ENCODE data around the gene CISTR. TPM values are rescaled to one million over a fixed set of nuclear protein-coding genes. Genes with fewer than 3 reads are reported as not detected.

Gene CISTR
- total and polyA plus RNA-seq, 5 donors from 2014 or later, result not detected

DNA sequence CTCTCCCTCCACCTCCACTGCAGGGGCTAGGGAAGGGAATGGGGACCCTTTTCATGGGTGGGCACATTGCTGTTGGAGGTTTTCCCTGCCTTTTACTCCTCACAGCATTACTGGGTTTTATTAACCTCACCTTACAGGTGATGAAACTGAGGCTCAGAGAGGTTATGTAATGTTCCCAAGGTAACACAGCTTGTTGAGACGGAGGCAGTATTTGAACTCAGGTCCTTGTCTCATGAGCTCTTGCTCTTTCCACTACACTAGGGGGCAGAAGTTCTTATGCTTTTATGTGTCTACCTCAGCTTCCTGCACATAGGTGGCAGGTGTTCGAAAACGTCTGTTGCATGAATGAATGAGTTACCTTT, 11.7 kb downstream of the CISTR start:
- Mint-ChIP-seq H3K4me3 (peak overlapping the region in 1 of 4 donors; percentile 86), H3K4me1 (peaks cover 0 to 23% (median 16%) of the 10 kb centered on the region in 4 donors), H3K9me3 (no peaks in the 10 kb centered on the region), H3K36me3 (no peaks in the 10 kb centered on the region), H3K27me3 (peaks cover 86% of the 10 kb centered on the region), H3K27ac (no peak overlapping the region)
- DNase-seq (no peak), ATAC-seq (ENCODE audit: low read depth in 2 of 2) (no peak)
- H3K4me1 ChIP-seq (ENCODE audit: control insufficient read depth, insufficient read depth, low read length, poor library complexity, severe bottlenecking), result peaks cover 23% of the 10 kb centered on the region
- H3K27me3 ChIP-seq (ENCODE audit: control insufficient read depth, insufficient read depth, low read length), result peaks cover 63% of the 10 kb centered on the region
- H3K9me3 ChIP-seq (ENCODE audit: control insufficient read depth in 2 of 2, low read length in 2 of 2), result no peaks in the 10 kb centered on the region
- H3K36me3 ChIP-seq (ENCODE audit: control insufficient read depth, insufficient read depth, low read length), result no peaks in the 10 kb centered on the region
- H3K4me3 ChIP-seq (ENCODE audit: low read depth, low read length), result peak overlapping the region; percentile 50
- H3K27ac ChIP-seq (ENCODE audit: insufficient read depth, low read length, poor library complexity, severe bottlenecking), result no peak overlapping the region

DNA sequence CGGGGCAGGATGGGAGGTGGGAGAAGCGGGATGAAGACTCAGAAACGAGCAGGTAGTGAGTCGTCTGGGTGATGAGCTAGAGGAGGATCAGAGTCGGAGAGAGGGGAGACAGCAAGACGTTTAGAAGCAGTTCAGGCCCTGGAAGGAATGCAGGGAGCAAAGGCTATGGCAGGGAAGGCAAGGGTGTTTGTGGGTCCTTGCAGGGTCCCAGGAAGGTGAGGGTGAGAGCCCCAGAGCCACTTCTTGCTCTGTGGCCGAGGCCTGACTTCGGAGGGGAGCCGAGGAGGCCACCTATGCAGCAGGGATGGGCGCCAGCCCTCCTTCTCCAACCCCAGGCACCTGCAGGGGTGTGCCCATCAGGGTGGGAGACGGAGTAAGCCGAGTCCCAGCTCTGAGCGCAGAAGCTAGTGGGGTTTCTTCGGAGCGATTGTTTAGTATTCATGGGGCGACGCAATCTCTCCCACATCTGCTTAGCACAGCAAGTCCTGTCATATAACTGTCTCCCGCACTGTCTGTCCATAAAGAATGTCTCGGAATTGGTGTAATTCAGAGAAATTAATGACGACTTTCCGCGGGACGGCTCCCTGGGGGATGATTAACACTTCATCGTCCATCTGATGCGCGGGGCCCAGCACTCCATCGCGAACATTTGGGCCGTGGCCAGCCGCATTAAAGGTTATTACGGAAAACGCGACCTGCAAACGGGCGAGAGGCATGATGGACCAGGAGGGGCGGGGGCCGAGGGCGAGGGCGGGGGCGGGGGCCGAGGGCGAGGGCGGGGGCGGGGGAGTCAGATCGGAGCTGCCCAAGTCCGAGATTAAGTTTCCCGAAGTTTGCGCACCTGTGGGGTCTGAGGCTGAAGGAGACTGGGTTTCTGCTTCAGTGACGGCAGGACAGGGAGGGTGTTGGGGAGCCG, 12.3 kb downstream of the CISTR start:
- Mint-ChIP-seq H3K4me1 (peaks cover 0 to 23% (median 16%) of the 10 kb centered on the region in 4 donors), H3K27ac (peak overlapping the region in 1 of 3 donors; percentile 47), H3K9me3 (peaks cover 0 to 2% (median 0%) of the 10 kb centered on the region in 7 donors), H3K27me3 (peaks cover 85% of the 10 kb centered on the region), H3K36me3 (no peaks in the 10 kb centered on the region), H3K4me3 (peak overlapping the region; percentile 37 to 86 (median 60))
- Histone ChIP-seq H3K9me3 (ENCODE audit: control insufficient read depth in 2 of 2, low read length in 2 of 2) (no peaks in the 10 kb centered on the region), H3K27me3 (ENCODE audit: control insufficient read depth, insufficient read depth, low read length) (peaks cover 60% of the 10 kb centered on the region), H3K27ac (ENCODE audit: insufficient read depth, low read length, poor library complexity, severe bottlenecking) (no peak overlapping the region), H3K4me1 (ENCODE audit: control insufficient read depth, insufficient read depth, low read length, poor library complexity, severe bottlenecking) (peaks cover 23% of the 10 kb centered on the region), H3K4me3 (ENCODE audit: low read depth, low read length) (peak overlapping the region; percentile 13), H3K36me3 (ENCODE audit: control insufficient read depth, insufficient read depth, low read length) (no peaks in the 10 kb centered on the region)
- ATAC-seq (ENCODE audit: low read depth in 2 of 2) (no peak), DNase-seq (no peak)

DNA sequence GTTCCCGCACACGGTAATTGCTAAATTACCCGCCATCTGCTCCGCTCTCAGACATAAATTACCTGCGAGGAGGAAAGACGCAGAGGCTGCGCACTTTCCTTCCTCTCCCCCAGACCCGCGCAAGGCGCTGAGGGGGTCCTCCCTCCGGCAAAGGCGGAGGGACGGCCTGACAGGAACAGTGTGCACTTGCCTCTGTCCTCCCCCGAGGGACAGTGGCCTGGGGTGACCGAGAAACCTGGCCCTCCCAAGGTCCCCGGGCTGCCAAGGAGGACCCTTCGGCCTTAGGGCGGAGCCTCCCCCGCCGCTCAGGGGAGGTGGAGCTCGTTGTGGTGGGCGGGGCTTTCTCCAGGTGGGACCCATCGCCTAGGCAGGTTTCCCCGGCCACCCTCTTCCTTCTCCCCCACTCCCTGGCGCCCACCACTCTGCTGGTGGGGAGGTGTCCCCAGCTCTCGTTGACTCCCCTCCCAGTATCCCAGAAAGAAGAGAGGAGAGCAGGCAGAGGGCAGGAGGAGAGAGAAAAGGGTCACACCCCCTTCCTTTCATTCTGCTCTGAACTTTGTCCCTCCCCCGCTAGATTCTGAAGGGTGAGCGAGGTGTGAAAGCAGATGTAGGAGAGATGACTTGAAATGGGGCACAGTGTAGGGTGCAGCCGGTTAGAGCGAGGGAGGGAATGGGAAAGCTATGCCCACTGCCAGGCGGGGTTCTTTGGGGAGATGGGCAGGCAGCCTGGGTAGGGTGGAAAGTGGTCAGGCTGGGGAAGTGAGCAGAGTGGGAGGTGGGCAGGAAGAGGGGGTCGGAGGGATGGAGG, 13.2 kb downstream of the CISTR start:
- peak; percentile 24 to 42 (median 39) for DNase-seq
- H3K4me1 Mint-ChIP-seq, result peaks cover 0 to 28% (median 18%) of the 10 kb centered on the region in 4 donors
- H3K4me3 Mint-ChIP-seq, result peak overlapping the region in 3 of 4 donors; percentile 37 to 86 (median 77)
- peaks cover 82% of the 10 kb centered on the region for H3K27me3 Mint-ChIP-seq
- Histone ChIP-seq H3K4me1 (ENCODE audit: control insufficient read depth, insufficient read depth, low read length, poor library complexity, severe bottlenecking) (peaks cover 23% of the 10 kb centered on the region), H3K27me3 (ENCODE audit: control insufficient read depth, insufficient read depth, low read length) (peaks cover 56% of the 10 kb centered on the region), H3K4me3 (ENCODE audit: low read depth, low read length) (no peak overlapping the region), H3K36me3 (ENCODE audit: control insufficient read depth, insufficient read depth, low read length) (no peaks in the 10 kb centered on the region), H3K9me3 (ENCODE audit: control insufficient read depth in 2 of 2, low read length in 2 of 2) (no peaks in the 10 kb centered on the region), H3K27ac (ENCODE audit: insufficient read depth, low read length, poor library complexity, severe bottlenecking) (no peak overlapping the region)
- H3K9me3 Mint-ChIP-seq, result peaks cover 0 to 2% (median 0%) of the 10 kb centered on the region in 7 donors
- H3K27ac Mint-ChIP-seq, result no peak overlapping the region
- no peaks in the 10 kb centered on the region for H3K36me3 Mint-ChIP-seq
- ATAC-seq (ENCODE audit: low read depth in 2 of 2), result peak; percentile 41 to 56

DNA sequence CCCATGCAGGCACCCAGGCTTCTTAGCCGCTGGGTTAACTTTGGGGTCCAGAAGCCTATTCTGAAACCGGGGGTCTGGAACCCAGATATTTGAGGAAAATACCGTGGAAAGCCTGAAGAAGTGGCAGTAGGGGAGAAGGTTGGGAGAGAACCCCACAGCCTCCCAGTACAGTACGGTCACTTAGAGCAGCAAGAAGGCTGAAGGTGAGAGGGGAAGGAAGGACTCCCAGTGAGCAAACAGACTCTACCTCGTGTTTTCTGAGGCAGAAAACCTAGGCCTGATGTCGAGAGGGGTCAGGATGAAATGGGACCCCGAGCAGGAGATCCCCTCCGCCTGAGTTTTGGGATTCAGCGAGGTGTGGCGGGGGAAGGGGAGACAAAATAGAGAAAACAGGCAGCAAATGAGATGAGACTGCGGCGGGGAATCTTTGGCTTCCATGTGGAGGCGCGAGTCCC, 13.8 kb downstream of the CISTR start:
- H3K27ac Mint-ChIP-seq, result no peak overlapping the region
- H3K27me3 ChIP-seq (ENCODE audit: control insufficient read depth, insufficient read depth, low read length), result peaks cover 55% of the 10 kb centered on the region
- H3K4me1 Mint-ChIP-seq, result peaks cover 0 to 24% (median 16%) of the 10 kb centered on the region in 4 donors
- no peak overlapping the region for H3K4me3 ChIP-seq (ENCODE audit: low read depth, low read length)
- H3K27me3 Mint-ChIP-seq, result peaks cover 81% of the 10 kb centered on the region
- H3K36me3 Mint-ChIP-seq, result no peaks in the 10 kb centered on the region
- DNase-seq (no peak), ATAC-seq (ENCODE audit: low read depth in 2 of 2) (no peak)
- H3K27ac ChIP-seq (ENCODE audit: insufficient read depth, low read length, poor library complexity, severe bottlenecking), result no peak overlapping the region
- H3K36me3 ChIP-seq (ENCODE audit: control insufficient read depth, insufficient read depth, low read length), result no peaks in the 10 kb centered on the region
- peak overlapping the region in 3 of 4 donors; percentile 13 to 86 (median 77) for H3K4me3 Mint-ChIP-seq
- H3K9me3 ChIP-seq (ENCODE audit: control insufficient read depth in 2 of 2, low read length in 2 of 2), result no peaks in the 10 kb centered on the region
- H3K9me3 Mint-ChIP-seq, result peaks cover 0 to 2% (median 0%) of the 10 kb centered on the region in 7 donors
- H3K4me1 ChIP-seq (ENCODE audit: control insufficient read depth, insufficient read depth, low read length, poor library complexity, severe bottlenecking), result peaks cover 18% of the 10 kb centered on the region

DNA sequence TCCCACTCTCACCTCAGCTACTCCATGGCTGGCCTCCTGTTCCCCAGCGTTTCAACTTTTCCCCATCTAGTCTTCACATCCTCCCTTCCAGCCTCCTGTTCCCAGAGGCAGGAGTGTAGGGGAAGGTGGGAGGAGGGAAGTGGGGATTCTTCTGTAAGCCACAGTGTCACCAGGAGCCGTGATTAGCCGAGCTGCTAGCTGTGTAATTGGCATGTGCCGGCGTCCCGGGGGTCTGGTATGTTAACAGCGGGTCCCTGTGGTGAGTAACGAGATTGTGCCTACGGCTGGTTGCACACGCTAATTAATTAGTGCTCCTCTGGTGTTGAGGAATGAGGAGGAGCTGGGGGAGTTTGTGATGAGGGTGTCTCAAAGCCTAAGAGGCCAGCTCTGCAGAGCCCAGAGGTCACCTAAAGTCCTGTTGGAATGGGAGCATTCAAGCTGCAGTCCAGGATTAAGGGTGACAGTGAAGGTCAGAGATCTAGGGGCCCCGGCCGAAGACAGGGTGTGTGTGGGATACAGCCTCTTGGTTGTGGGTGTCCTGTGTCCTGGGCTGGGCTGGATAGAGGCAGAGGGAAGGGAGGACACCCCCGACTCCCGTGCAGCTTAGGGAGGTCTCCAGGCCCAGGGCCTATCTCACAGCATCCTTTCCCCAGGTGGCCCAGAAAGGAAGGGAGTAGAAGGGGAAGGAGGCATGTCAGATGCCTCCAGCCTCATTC, 14.5 kb downstream of the CISTR start:
- no peak for ATAC-seq (ENCODE audit: low read depth in 2 of 2)
- Mint-ChIP-seq H3K27me3 (peaks cover 80% of the 10 kb centered on the region), H3K9me3 (peaks cover 0 to 2% (median 0%) of the 10 kb centered on the region in 7 donors), H3K36me3 (no peaks in the 10 kb centered on the region), H3K4me3 (peak overlapping the region in 2 of 4 donors; percentile 7 to 42), H3K4me1 (peaks cover 0 to 22% (median 16%) of the 10 kb centered on the region in 4 donors), H3K27ac (peak overlapping the region in 1 of 3 donors; percentile 18)
- Histone ChIP-seq H3K4me1 (ENCODE audit: control insufficient read depth, insufficient read depth, low read length, poor library complexity, severe bottlenecking) (peaks cover 18% of the 10 kb centered on the region), H3K27ac (ENCODE audit: insufficient read depth, low read length, poor library complexity, severe bottlenecking) (no peak overlapping the region), H3K36me3 (ENCODE audit: control insufficient read depth, insufficient read depth, low read length) (no peaks in the 10 kb centered on the region), H3K27me3 (ENCODE audit: control insufficient read depth, insufficient read depth, low read length) (peaks cover 49% of the 10 kb centered on the region), H3K4me3 (ENCODE audit: low read depth, low read length) (no peak overlapping the region), H3K9me3 (ENCODE audit: control insufficient read depth in 2 of 2, low read length in 2 of 2) (no peaks in the 10 kb centered on the region)
- no peak for DNase-seq

DNA sequence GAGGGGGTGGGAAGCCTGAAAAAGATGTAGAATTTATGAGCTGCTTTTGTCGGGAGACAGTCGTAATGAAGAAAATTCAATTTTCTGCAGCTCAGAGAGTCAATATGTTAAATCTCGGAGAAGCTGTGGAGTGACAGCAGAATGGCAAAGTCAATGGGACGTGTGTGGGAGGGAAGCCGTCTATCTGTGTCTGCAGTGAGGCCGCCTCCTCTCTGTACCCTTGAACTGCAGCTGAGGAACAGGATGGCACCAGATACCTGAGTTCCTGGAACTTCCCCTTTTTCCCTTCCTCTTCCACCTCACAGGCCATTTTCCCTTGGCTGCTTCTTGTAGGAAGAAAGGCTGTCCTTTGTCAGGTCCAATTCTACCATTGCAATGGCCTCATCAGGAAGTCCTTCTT, 15.2 kb downstream of the CISTR start:
- no peak for ATAC-seq (ENCODE audit: low read depth in 2 of 2)
- H3K36me3 ChIP-seq (ENCODE audit: control insufficient read depth, insufficient read depth, low read length), result no peaks in the 10 kb centered on the region
- Mint-ChIP-seq H3K4me3 (peak overlapping the region in 1 of 4 donors; percentile 7), H3K9me3 (peaks cover 0 to 2% (median 0%) of the 10 kb centered on the region in 7 donors), H3K27ac (peak overlapping the region in 2 of 3 donors; percentile 11 to 18), H3K4me1 (peaks cover 0 to 22% (median 16%) of the 10 kb centered on the region in 4 donors), H3K27me3 (peaks cover 73% of the 10 kb centered on the region), H3K36me3 (no peaks in the 10 kb centered on the region)
- H3K4me1 ChIP-seq (ENCODE audit: control insufficient read depth, insufficient read depth, low read length, poor library complexity, severe bottlenecking), result peaks cover 18% of the 10 kb centered on the region
- DNase-seq, result no peak
- H3K4me3 ChIP-seq (ENCODE audit: low read depth, low read length), result no peak overlapping the region
- H3K27me3 ChIP-seq (ENCODE audit: control insufficient read depth, insufficient read depth, low read length), result peaks cover 46% of the 10 kb centered on the region
- H3K9me3 ChIP-seq (ENCODE audit: control insufficient read depth in 2 of 2, low read length in 2 of 2), result no peaks in the 10 kb centered on the region
- no peak overlapping the region for H3K27ac ChIP-seq (ENCODE audit: insufficient read depth, low read length, poor library complexity, severe bottlenecking)

DNA sequence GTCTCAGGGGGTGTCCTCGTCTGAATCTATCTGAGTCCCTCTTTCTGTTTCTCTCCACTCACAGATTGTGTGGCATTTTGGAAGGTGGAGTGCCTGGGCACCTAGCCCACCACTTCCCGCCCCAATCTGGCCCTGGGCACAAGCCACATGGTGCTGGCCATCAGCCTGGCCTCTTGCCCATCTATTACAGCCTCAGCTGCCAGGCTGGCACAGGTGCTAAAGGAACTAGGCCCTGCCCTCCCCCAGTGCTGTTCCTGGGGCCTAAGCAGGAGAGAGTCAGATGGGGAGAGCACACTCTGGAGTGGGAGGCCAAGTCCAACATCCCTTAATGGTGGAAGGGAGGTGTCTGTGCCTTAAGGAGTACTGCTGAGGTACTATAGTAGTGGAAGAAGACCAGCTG, 16.2 kb downstream of the CISTR start:
- Histone ChIP-seq H3K36me3 (ENCODE audit: control insufficient read depth, insufficient read depth, low read length) (no peaks in the 10 kb centered on the region), H3K27ac (ENCODE audit: insufficient read depth, low read length, poor library complexity, severe bottlenecking) (no peak overlapping the region), H3K27me3 (ENCODE audit: control insufficient read depth, insufficient read depth, low read length) (peaks cover 40% of the 10 kb centered on the region), H3K4me3 (ENCODE audit: low read depth, low read length) (no peak overlapping the region), H3K4me1 (ENCODE audit: control insufficient read depth, insufficient read depth, low read length, poor library complexity, severe bottlenecking) (peaks cover 18% of the 10 kb centered on the region), H3K9me3 (ENCODE audit: control insufficient read depth in 2 of 2, low read length in 2 of 2) (no peaks in the 10 kb centered on the region)
- H3K9me3 Mint-ChIP-seq, result peaks cover 0 to 2% (median 0%) of the 10 kb centered on the region in 7 donors
- H3K4me3 Mint-ChIP-seq, result peak overlapping the region in 1 of 4 donors; percentile 2
- no peaks in the 10 kb centered on the region for H3K36me3 Mint-ChIP-seq
- peaks cover 78% of the 10 kb centered on the region for H3K27me3 Mint-ChIP-seq
- no peak for ATAC-seq (ENCODE audit: low read depth in 2 of 2)
- peaks cover 0 to 22% (median 16%) of the 10 kb centered on the region in 4 donors for H3K4me1 Mint-ChIP-seq
- no peak overlapping the region for H3K27ac Mint-ChIP-seq
- no peak for DNase-seq
